OCI-M2 (cell line): ENCODE measurements around the gene GCM1.

Source experiments
- DNase-seq: peaks from one replicate; lab custom pipeline; 2025; ENCODE audit not compliant: unreplicated experiment; lab: John Stamatoyannopoulos, UW

GCM1 gene

DNA sequence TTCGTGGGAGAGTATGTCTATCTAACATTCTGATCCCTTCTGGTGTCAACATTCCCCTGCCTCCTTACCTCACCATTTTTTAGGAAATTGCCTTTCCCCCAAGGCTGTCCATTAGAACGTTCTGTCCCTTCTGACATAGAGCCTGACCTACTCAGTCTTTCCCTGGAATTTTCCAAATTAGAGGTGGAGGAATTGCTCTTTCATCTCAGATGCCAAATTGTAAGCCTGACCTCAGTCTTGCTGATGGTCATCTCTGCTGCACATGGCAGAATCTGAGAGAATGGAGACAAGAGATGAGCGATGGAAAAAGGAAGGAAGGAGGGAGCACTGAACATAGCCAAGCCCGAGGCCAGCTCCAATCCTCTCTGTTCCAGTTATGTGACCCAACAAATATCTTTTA, 5.4 kb upstream of the GCM1 start:
- DNase-seq, result no peak

DNA sequence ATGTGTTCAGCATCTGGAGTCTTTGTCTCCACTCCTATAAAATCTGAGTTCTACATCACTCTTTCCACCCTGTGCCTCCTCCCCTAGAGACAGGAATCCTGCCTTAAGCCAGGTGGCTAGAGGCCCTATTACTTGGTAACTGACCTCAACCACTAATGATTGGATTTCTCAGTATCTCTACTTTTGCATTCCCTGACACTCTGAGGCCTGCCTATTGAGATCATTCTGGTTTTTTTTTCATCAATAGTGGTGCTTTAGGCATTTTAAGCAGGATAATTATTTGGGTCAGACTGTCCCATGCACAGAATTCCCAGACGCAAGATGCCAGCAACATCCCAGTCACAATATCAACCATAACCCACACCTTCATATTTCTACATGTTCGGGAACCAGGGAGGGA, 3.9 kb upstream of the GCM1 start:
- no peak for DNase-seq

DNA sequence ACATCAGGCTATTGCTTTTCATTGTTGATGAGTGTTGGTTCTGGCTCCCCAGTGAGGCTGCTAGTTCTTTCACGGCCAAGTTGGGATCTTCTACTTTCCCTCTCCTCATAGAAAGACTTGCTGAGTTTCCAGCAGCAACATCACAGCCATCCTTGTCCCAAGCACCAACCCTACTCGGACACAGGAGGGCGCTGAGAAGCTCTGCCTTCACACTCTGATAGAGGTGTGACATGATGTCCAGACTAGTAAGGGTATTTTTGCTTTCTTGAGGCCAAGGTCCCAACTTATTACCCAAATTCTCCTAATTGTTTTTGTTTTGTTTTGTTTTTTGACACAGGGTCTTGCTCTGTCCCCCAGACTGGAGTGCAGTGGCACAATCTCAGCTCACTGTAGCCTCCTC, 3.0 kb upstream of the GCM1 start:
- DNase-seq, result no peak

DNA sequence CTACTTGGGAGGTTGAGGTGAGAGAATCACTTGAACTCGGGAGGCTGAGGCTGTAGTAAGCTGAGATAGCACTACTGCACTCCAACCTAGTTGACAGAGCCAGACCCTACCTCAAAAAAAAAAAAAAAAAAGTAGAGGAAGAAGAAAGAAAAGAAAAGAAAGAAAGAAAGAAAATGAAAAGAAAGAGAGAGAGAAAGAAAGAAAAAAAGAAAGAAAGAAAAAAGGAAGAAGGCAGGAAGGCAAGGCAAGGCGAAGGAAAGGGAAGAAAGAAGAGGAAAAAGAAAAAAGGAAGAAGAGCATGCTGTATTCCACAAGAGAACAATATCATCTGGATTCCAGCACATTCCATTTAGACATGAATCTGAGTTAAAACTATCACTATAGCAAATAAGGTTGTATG, 3.8 kb downstream of the GCM1 start:
- no peak for DNase-seq

DNA sequence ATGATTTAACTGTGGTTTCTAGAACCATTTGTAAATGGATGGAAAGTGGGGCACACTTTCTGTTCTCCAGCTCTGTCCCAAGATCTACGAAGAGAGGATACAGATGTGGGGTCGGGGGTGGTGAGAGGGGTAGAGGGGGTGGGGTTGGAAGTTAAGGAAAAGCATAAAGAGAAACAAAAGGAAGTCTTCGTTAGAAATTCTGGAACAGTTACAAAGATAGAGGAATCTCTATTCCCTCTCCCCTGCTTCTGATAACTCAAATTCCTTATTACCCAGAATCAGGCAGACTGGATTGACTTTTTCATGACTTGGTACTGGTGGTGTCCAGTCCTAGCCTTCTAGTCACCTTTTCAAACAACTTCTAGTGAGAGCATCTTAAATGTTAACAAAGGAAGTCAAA, 4.9 kb downstream of the GCM1 start:
- no peak for DNase-seq

DNA sequence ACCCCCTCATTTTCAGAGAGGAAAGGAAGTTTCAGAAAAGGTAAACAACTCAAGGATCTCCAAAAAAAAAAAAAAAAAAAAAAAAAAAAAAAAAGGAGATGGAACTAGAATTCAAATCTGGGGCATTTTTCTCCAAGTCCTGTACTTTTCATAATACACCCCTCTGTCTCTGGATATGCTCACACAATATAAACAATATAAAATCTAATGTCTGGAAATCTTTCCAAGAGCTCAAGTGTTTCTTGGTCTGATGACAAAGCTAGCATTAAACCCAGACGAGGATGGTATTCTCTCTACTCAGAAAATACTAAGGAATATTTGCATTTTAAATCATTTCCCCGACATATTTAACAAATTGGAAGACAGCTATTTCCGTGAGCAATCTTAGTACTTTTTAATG, 5.8 kb downstream of the GCM1 start:
- no peak for DNase-seq

DNA sequence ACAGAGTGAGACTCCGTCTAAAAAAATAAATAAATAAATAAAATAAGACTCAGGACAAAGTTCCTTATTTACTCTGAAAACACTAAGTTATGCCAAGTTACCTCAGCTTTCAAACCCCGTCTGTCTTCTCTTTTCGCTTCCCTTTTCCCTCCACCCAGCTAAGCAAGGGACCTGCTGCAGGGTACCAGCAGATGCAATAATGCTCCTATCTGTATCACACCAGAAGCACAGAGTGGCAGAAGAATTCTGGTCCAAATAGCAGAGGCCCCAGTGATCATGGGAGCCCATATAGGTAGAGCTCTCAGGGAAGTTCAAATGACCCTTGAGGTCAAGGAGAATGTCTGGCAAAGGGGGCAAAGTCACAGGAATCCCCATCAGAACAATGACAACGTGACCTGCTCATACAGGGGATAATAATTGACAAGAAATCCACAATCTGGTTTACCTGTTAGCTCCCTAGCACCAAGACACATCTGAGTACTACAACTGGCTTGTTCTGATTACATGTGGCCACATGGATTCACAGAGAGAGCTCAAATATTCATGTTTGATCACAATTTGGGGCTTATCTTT, 8.7 kb downstream of the GCM1 start:
- no peak for DNase-seq

DNA sequence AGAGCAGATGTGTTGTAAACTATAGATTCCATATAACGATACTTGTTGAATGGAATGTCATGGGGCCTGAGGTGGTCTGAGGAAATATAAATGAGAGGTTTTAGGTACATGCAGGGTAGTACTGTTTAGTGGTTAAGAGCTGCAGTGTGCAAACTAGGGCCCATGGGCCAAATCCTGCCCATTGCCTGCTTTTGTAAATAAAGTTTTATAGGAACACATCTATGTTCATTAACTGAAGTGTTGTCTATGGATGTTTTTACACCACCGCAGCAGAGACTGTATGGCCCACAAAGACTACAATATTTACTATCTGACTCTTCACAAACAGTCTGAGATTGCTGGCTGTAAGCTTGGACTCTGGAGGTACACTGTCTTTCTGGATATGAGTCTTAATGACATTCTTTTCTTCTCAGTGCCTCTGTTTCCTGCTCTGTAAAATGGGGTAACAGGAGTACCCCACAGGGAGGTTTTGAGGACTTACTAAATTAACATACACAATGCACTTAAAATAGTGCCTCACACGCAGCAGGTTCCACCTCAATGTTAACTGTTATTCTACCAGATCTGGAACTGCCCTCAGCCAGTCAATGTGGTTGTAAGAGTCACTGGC, 12.5 kb downstream of the GCM1 start:
- DNase-seq, result no peak

DNA sequence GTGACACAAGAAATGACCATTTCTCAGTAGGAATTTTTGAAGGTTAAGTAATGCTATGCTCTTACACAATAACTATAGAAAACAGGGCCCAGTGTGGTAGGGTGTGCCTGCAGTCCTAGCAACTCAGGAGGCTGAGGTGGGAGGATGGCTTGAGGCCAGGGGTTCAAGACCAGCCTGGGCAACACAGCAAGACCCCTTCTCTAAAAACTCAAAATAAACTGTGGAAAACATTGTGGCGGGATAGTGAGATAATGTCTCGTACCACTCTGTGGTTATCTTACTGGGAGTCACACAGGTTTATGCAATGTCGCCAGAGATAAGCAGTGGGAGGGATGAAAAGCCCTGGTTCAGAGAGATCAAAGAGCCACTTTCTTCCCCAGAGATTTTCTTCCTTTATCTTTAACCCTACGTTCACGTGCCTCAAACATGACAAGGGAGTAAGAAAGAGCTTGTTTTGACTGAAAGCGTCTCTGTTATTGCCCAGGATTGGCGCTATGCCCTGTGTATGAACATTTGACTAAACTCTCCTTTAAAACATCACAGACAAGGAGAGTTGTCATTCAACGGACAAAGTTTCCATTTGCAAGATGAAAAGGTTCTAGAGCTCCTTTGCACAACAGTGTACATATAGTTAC, 13.9 kb downstream of the GCM1 start:
- no peak for DNase-seq

DNA sequence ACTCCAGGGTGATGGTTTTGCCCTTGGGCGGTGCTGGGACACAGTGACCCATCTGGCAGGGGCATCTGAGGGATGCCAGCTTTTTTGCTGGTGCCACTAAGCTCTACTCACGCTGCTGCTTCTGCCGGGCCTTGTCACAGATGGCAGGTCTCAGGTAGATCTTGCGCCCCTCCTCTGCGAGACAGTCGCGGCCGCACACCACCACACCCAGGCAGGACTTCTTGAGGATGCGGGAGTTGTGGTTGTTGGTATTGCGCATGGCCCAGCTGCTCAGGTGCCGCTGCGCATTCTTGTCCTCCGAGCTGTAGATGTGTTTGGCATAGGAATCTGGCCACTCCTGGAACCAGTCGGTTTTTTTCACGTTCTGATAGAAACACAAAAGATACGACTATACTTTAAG, 14.7 kb downstream of the GCM1 start:
- no peak for DNase-seq

DNA sequence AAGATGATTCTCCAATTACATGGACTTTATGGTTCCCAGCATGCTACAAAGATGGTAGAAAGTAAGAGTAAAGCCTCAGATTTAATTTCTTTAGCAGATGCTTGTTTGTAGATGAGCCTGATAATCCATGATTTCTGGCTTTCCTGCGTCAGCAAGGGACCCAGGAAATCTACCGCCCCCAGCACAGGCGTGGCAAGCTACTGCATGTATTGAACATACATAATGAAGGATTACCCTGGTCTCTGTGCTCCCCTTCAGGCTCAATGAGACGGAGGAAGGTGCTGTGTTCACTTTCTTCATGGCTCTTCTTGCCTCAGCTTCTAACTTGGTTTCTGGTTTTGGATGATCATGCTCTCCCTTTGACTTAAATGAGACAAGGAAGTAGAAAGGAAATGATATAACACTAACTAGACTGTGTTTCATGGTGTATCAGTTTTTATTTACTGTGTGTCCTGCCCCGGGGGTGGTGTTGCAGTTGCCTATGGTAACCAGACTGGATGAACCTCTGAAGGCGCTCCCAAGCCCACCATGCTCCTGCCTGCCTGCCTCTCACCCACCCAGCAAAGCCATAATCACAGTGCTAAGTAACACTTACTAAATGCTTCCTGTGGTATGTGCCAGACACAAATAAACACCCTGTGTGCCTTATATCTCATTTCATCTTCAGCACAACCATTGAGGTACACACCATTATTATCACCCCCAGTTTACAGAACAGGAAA, 17.9 kb downstream of the GCM1 start:
- DNase-seq, result no peak

DNA sequence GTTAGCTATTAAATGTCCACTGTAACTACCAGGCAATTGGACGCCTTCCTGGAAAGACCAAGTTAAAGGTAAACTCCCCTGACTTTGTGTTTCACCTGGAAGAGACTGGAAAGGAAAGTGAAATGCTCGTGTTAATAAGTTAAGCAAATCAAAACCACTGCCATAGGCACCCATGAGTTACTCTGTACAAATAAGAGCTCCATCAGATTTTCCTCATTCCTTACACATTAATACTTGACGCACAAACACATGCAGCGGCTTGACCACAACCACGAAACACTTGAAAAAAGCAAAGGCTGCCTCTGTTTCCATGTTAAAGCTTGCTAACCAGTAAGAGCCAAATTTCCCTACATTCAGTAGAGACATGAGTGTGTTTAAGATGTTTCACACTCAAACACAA, 19.8 kb downstream of the GCM1 start:
- DNase-seq, result no peak

DNA sequence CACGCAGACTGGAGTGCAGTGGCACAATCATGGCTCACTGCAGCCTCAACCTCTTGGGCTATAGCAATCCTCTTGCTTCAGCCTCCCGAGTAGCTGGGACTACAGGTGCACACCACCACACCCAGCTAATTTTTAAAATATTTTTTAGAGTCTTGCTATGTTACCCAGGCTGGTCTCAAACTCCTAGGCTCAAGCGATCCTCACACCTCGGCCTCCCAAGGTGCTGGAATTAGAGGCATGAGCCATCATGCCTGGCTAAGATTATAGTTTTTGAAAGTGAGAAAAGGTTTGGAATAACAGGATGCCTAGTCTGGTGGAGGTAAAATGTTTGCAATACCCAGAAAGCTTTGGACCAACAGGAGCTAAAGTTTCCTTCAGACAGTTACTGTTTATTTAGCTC, 23.4 kb downstream of the GCM1 start:
- DNase-seq, result no peak

DNA sequence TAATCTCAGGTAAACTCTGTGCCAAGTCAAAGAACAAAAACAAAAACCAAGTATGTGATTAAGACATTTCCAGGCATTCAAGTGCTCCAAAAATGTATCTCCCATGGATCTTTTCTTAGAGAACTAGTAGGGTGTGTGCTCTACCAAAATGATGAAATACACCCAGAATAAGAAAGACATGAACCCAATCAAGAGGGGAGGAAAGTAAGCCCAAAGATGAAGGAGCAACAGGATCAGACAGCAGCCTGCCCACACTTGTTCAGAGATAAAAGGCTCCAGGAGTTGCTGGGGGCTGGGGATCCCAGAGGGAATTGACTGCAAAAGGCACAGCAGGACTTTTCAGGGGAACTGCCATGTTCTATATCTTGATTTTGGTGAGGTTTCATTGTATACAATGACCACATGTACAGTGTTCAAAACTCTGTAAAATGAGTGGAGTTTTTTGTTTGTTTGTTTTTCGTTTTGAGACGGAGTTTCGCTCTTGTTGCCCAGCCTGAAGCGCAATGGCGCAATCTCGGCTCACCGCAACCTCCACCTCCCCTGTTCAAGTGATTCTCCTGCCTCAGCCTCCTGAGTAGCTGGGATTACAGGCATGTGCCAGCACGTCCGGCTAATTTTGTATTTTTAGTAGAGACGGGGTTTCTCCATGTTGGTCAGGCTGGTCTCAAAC, 24.4 kb downstream of the GCM1 start:
- DNase-seq, result no peak

DNA sequence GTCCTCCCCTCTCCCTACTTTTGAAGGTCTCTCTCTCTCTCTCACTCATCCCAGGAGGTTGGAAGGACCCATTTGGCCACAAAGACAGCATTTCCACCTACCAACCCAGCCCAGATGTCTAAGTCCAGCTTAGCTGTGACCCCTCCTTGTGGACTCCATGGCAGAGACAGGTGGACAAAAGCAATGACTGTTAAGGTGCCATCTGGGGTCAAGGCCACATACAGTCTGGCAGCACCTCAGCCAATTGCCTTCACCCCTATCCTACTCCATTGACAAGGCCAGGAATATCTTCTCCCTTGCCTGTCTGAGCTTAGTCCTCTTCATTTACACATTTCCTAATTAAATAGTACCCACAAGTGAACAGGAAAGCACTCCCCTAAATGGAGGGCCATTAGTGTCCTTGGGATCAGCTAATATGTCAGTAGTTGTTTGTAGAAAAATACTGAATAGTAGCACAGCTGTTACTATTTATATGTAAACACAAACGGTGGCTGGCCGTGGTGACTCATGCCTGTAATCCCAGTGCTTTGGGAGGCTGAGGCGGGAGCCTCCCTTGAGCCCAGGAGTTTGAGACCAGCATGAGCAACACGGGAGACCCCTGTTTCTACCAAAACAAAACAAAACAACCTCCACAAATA, 28.8 kb downstream of the GCM1 start:
- DNase-seq, result no peak

DNA sequence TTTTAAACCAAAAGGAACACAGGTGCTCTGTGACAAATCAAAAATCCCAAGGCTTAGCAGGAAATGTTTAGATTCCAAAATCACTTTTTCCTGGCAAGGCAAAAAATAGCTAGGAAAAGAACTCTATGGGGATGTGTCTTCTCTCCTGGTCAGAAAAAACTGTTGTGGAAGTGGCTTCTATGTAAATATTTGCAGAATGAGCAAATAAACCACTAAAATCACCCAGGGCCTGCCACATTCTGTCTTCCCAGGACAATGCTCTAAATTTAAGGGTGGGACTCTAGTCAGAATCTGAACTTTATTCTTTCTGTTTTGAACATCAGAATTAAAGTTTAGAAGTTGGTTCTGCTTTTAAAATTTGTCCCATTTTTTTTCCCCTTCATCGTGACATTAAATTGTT, 29.3 kb downstream of the GCM1 start:
- no peak for DNase-seq

DNA sequence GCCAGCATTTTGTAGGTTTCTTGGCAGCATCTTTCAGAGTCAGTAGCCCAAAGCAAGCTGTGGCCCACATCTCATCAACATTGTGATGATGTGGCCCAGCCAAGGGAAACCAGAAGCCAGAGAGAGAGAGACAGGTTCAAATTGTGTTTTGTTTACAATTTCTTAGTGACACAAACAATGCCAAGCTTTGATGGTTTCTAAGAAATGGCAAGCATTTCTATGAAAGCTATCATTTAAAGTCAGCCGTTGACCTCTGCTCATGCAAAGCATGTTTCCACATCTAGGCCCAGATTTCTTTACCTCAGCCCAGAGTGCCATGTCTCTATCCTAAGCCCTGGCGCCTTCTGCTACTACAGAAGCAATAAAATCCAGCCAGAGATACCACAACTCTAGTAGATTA, 32.9 kb downstream of the GCM1 start:
- DNase-seq, result no peak

DNA sequence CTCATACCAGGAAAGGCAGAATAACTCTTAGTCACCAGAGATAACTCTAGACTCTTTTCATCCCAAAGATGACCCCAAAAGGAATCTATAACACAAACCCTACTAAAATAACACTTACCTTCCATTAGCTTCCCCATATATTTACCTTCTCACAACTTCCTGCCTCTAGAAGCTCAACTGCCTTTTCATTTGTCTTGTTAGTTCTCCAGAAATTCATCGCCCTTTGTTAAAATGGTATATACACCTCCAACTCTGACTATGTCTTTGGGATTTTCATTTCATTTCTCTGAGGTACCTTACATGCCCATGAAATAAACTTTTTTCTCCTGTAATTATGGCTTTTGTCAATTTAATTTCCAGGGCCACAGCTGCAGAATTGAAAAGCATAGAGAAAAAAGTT, 33.5 kb downstream of the GCM1 start:
- DNase-seq, result no peak

DNA sequence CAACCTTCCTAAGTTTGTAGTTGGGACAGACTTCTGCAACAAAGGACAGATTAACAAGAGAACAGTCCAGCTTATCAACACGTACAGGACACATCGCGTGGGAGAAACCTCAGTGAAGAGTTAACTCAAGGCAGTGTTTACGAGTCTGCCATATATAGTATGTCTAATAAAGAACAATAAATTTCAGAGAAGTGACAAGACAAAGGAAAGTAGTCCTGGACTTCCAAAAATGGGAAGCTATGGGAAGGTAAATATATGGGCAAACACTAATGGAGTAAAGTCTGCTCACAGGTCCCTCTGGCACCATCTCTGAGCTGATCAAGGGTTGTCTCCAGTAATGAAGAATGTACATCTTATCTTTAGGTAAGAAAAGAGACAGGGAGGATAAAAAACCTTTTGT, 34.9 kb downstream of the GCM1 start:
- no peak for DNase-seq

DNA sequence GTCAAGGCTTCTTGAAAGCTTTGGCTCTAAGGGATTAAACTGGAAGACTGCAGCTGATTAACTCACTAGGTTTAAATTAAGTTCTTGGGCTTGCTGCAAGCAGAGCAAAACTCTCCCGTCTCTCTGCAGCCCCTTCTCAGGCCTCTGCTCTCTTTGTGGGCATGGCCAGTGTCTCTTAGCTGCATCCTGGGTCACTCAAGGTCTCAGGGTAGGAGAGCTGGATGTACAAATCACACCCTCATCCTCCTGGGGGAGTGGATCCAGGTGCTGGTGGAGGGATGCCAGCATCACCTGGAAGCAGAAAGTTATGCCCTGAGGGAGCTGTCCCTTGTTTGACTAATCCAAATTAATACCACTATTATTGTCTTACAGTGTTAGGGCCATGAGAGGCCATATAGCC, 35.8 kb downstream of the GCM1 start:
- no peak for DNase-seq

DNA sequence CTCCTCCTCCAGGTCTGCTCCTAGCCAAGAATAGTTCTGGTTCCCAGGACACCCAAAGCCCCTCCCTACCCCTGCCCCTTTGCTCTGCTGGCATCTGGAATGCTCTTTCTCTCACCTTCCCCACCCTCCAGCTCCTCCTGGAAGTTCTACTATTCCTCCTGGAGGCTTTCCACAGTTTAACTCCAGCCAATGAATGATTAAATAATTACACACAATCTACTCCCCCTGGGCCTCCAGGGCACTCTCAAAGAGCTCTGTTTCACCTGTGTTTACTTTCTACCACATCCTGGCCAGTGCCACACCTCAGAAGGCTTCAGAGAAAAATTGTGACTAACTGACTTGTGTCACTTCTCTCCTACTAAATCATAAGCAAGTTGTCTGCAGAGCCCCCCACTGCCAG, 36.2 kb downstream of the GCM1 start:
- no peak for DNase-seq
